NT2/D1 (cell line): Measurements from ENCODE around the gene ARL6IP4.

Experiments
- YY1 ChIP-seq: IDR thresholded peaks from 2 replicates; pipeline ENCODE4 v1.6.1; 2011; ENCODE audit not compliant: insufficient read length, insufficient read depth
- ZNF274 ChIP-seq: IDR thresholded peaks from 2 replicates; pipeline ENCODE4 v1.6.1; 2011; ENCODE audit warnings: mild to moderate bottlenecking, low read depth, low read length

DNA sequence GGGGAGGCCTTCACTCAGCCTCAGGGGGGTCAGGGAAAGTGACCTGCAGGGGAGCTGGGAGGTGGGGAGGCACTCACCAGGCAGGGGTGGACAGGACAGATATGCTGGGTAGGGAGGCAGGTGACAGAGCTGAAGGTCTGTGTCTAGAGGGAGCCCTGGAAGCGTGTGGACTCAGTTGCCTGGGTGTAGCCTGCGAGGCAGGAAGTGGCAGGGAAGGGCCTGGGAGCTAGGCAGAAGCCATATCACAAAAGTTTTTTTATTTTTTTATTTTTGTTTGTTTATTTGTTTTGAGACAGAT, 39.3 kb downstream of the ARL6IP4 start:
- TF ChIP-seq ZNF274 (no peak), YY1 (no peak)
